ENCODE data around the gene MAML3.

The MAML3 gene

GRCh38 chr4:140153718-140154571 is at the start of gene MAML3:
TSS of gene MAML3 (minus strand) at chr4:140154184. CDS start at chr4:140153327, 857 bp downstream.
- peak; percentile 72 for DNase-seq

- DNase-seq: no peak
Measured at GRCh38 chr4:140198942-140199341, 45.0 kb upstream of the MAML3 start.

DNA sequence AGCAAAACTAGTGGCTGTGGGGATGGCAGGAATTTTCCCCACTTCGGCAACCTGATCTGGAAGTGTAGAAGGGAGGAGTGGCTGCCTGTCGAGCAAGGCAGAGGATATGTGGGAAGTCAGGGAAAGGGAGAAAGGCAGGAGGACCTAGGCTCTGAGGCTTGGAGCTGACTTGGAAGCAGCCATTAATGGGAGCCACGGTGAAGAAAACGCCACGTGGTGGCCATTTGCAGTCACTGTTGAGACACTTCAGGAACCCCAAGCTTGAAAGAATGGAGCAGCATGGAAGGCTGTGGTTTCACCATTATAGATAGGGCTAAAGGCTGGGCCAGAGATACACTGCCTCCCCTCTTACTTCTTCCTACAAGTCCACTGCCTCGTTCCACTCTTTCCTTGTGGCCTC is 41.8 kb upstream of the MAML3 start:
- no peak for DNase-seq

- no peak for DNase-seq
Measured at GRCh38 chr4:140189805-140190204, 35.8 kb upstream of the MAML3 start.

DNA sequence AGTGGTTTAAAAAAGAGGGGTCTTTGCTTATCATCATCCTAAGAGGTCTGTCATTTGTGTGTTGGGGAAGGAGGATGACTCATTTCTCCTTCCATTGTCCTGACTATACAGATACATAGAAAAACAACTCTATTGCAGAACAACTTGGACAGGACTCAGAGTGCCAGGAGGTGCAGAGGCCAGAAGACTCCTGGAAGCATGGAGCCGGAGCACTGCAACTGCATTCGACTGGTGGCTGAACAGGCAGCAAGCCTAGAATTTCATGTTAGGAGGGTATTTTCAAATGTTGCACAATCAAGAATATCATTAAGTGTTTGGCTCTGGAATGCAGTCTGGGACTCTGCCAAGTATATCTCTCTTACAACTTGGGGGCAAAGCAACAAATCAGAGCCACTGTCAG is 35.0 kb upstream of the MAML3 start:
- DNase-seq: no peak

- DNase-seq: no peak
Measured at GRCh38 chr4:140187316-140187695, 33.3 kb upstream of the MAML3 start.

GRCh38 chr4:140186651-140187315 is 32.8 kb upstream of the MAML3 start:
- DNase-seq: no peak

DNA sequence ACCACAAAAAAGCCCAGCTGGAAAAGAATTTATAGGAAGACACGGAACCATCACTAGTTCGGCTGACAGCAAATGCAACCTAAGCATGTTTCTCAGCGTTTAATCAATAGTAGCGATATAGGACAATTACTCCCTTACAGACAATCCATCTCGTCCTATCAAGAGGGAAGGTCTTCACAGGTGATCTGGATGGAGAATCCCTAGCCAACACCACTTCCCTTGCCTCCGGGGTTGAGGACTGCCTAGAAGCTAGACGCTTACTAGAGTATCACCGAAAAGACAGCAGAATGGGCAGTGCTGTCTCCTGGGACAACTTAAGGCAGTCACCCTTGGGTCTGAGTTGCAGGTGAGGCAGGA is 32.1 kb upstream of the MAML3 start:
- DNase-seq: no peak

- DNase-seq: no peak
Measured at GRCh38 chr4:140185412-140186081, 31.6 kb upstream of the MAML3 start.

GRCh38 chr4:140183270-140183669 is 29.3 kb upstream of the MAML3 start:
- DNase-seq: no peak

- DNase-seq: no peak
Measured at GRCh38 chr4:140180577-140180976, 26.6 kb upstream of the MAML3 start.

DNA sequence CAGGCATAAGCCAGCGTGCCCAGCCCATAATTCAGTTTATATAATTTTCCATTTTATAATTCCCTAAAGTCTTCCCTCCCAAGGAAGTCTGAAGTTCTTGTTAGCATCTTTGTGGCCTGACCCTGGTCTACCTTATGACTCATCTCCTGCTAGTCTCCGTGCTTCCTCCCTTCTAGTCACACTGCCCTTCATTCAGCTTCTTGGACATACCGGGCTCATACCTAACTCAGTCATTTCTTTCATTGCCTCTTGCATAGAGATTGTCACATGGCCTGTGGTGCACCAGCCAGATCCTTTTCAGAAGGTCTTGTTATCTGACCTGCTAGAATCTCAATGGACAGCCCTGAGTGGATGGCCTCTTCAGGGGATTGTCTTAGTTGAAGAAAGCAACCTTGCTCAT is 22.8 kb upstream of the MAML3 start:
- no peak for DNase-seq

GRCh38 chr4:140174543-140174942 is 20.6 kb upstream of the MAML3 start:
- no peak for DNase-seq

- no peak for DNase-seq
Measured at GRCh38 chr4:140172960-140173359, 19.0 kb upstream of the MAML3 start.

DNA sequence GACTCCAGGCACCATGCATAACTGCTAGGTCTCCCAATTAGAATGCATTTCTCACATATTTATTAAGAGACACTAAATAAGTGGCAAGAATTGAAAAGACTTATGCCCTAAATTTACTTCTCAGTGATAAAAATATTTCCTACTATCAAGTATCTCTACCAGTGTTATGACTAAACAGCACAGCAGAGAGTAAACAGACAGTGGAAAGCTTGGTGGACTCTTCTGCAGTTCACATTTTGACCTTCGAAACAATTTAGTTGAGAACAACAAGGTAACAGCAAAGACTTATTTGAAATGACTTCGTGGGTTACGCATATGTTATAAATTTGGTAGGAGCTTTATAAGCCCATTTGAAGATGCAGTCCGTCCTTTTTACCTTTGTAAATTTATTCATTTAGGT is 16.3 kb upstream of the MAML3 start:
- DNase-seq: no peak

- DNase-seq: no peak
Measured at GRCh38 chr4:140168936-140169335, 15.0 kb upstream of the MAML3 start.

DNA sequence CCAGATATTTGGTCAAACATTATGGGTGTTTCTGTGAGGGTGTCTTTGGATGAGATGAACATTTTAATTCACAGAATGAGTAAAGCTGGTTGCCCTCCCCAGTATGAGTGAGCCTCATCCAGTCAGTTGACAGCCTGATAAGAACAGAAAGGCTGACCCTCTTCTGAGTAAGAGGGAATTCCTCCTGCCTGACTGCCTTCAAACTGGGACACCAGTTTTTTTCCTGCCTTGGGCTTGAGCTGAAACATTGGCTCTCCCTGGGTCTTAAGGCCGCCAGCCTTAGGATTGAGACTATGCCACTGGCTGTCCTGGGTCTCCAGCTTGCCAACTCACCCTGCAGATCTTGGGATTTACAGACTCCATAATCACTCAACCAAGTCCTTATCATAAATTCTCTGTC is 14.5 kb upstream of the MAML3 start:
- DNase-seq: no peak

DNA sequence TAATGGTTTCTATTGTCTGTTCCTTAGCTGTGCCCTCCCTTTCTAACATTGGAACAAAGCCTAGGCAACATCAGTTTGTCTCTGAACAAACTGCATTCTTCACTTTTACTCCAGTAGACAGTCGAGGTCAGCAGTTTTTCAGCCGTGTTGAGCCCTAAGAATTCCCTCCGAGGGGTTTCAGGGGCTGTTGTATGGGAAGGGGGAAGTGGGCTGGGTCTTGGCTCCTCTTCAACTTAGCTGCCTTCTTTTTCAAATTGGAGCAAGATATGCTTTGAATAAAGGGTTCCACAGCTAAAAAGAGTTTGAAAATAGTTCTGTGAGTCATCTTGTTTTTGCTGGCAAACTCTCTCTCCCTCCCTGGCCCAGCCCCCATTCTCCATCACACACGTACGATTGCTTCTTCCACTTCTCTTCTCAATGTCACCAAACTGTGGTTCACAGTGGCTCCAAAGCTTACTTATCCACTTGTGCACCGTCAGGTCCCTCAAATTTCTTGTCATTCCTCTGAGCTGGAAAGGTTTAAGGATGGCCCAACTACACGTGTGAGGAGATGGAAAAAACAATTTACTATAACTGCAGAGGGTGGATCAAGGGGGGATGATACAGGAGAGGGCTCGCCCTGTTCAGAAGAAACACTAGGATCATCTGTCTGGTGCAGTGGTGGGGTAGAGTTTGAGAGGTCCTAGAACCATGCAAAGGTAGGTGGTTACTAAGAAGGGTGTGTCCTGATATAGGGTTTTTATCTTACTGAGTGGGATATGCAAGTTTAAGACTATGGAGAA is 9.2 kb upstream of the MAML3 start:
- DNase-seq: no peak

DNA sequence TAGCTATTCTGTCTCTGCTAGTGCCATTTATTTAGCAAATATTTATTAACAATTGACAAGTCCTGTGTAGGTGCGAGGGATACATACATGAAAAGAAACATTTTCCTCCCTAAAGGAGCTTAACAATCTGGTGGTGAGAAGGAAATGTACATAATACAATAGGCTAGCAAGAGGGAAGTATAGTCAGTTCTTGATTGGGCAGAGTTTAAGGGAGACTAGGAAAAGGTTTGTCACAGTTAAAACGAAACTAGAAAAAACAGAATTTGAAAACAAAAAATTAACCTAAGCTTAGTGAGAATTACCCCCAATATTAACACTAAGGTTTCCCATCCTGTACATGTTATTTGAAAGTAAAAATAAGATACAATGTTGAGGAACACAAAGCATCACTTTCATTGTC is 8.6 kb upstream of the MAML3 start:
- no peak for DNase-seq

DNA sequence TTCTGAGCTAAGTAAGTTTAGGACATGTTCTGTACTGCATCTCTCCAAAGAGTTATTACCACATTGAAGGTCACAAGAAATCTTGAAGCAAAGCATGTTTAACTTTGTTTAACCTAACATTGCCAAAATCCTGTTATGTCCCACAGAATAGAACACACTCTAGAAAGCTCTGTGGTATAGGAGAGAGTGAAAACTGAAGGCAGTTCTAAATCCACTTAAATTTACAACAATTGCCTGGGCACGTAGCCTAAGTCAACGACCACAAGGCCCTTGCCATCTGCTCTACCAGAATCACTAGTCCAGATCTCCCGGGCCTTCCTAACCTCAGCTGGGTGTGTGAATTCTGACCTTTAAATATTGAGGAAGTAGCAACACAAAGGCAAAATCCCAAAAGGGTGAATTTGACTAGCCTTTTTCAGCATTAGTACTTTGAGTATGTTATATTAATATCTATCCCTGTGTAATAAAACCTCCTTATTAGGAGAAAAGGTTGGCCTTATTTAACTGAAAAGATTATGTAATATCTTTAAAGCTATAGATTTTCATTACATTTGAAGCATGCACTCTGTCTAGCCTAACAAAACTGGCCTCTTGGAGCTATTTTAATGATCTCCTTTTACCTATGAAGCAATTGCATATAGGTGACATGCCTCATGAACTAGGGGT is 4.5 kb upstream of the MAML3 start:
- peak; percentile 40 for DNase-seq

DNA sequence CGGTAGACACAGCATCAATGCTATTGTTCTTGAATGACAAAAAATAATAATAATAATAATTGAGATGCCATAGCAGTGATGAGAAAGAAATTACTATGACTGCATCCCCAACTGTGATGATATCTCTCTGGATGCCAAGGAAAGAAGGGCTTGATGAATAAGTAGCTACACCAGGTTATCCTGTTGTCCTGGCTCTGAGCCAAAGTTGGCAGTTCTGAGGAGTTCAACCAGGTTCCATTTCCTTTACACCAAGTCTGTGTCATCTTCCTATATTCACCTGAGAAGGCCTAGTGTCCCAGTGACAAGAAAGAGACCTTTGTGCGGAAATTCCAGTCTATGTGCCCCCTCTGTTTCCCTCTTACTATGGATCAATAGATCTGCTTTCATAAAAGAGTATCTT is 3.4 kb upstream of the MAML3 start:
- DNase-seq: no peak

DNA sequence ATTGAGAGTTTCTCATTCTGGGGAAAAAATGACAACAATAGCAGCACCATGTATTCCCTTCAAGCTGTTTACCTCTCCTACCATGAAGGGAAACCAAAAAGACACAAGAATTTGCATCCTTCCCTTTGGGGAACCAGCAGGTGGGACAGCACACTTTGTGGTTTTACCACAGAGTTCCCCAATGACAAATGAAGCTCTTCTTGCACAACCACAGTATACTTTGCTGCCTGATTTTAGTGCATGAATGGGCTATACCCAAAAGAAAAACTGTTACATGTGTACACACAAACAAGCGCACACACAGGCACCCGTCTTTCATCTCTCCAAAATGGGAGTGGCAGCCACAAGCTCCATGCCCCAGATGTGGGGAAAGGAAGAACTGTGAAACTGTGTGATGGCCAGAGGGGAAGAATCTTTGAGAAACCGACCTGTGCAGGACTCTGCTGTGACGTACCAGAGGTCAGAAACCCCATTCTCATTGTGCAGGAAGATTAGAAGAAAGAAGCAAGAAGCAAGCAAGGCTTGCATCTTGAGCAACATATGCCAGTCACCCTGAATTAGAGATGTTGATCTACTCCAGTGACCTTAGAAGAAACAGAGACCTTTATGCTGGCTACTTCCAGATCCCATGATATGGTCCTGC is 2.7 kb upstream of the MAML3 start:
- DNase-seq: no peak
